Measurements from ENCODE around the gene APOB.

- no peak for TF ChIP-seq CTCF (IDR thresholded peaks at IDR 0.05)
- no peak for TF ChIP-seq POLR2A (IDR thresholded peaks at IDR 0.05)
These were observed 8.2 kb upstream of the APOB start for GRCh38 chr2:21052044-21052443.
